NCI-H1092 (cell line): Measurements from ENCODE around the gene CMPK2.

ENCODE experiments used
- DNase-seq: peaks from one replicate; lab custom pipeline; 2025; lab: John Stamatoyannopoulos, UW

CMPK2 gene

DNA sequence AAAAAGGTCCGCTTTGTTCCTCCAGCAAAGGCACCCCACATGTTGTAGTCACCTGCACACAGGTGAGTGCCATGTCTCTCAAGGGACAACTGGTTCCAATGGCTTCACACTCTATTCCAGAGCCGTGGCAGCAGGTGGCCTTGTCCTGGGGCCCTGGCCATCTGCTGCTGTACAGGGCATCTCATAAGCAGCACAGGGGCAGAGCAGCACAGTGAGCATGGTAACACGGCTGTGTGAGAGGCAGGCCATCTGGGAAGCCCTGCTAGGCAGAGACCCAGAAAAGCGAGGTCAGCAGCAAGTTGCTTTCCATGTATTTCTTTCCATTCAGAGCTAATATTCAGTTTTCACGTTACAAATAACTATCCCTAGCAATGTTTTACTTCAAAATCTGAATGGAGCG is 54.7 kb downstream of the CMPK2 start:
- DNase-seq = no peak

DNA sequence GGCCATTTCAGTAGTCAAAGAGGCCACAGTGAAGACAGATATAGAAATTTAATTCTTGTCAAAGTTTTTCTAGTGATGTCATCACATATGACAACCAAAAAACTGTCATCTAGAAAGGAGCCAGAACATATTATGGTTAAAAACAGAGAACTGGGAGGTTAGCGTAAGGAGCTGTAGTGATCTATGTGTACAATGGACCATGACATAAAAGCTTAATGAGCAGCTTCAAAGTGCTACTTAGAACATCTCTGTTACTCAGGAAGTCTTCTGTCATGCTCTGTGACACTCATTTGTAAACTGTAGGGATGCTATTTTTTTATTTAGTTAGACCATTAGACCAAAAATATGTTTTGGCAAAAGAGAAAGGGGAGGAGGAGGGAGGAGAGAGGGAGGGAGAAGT is 57.3 kb downstream of the CMPK2 start:
- no peak for DNase-seq

DNA sequence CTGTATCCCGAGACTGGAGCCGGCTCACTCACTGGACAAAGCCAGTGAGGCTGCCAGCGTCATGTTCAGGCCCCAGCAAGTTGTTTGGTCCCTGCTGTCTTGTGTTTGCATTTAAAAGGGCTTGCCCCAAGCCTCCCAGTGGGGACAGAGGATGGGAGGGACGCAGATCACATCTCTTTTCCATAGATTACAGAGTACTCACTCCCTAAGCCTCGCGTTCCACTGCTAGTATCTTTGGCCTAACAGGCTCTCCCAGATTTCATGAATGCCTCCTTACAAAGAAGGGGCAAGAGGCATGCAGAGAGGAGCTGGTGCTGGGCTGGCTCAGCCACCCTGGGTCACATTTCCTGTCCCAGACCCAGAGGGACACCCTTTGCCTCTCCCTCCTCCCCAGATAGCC is 59.1 kb downstream of the CMPK2 start:
- DNase-seq = no peak

DNA sequence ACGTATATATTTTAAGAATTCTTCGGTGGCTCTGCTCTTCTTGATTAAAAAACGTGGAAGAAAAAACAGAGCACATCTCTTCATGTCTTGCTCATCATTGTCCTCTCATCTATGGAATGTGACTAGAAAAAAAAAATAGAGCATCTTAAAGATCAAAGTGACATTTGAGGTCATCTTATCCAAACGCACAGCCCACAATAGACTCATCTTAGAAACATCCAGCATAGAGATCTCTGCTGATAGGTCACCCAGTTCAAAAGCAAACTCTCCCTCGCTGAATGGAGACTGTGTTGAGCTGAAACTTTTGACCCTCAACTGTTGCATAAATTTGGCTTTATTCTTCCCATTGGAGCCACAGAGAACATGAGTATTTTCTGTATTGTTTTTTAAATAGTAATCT is 65.2 kb downstream of the CMPK2 start:
- DNase-seq = no peak
